GM19351 (cell line): ENCODE data around the gene ADK.
"Not testable (repeated sequence)": the region's sequence is repeated elsewhere in the genome, so short reads cannot be mapped to it uniquely, and the experiment has no call there.

Experiments used
- ATAC-seq: cut with Tn5 transposase; IDR thresholded peaks from one replicate; pipeline ENCODE4 v1.9.1; 2021; ENCODE audit warnings: mild to moderate bottlenecking, moderate library complexity; ENCODE audit not compliant: unreplicated experiment

ADK gene

DNA sequence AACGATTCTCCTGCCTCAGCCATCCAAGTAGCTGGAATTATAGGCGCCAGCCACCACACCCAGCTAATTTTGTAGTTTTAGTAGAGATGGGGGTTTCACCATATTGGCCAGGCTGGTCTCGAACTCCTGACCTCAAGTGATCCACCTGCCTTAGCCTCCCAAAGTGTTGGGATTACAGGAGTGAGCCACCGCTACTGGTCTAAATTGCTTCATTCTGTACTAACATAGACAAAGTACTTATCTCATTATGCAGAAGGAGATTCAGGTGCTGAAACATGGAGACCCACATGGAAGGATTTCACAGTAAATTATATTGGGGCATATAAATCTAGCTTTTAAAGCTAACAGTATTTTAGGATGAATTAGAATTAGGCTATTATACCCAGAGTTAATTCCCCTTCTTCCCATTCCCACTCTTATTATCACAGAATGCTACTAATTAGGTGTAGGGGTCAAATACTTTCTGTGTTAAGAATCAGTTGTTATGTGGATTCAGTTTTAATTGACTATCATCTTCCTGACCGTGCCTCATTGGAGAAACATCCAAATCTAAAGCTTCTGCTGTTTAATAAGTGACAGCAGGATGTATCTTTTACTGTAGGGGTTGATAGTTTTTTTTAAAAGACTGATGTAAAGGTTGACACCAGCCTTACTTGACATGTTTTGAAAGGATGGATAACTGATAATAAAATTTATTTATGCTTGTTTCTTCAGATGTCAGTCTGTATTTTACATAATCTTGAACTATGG, 27.2 kb downstream of the ADK start:
- ATAC-seq, result no peak

GRCh38 chr10:74179111-74179710, 28.2 kb downstream of the ADK start:
- no peak for ATAC-seq

- no peak for ATAC-seq
These were observed 35.7 kb downstream of the ADK start for GRCh38 chr10:74186678-74187077.

DNA sequence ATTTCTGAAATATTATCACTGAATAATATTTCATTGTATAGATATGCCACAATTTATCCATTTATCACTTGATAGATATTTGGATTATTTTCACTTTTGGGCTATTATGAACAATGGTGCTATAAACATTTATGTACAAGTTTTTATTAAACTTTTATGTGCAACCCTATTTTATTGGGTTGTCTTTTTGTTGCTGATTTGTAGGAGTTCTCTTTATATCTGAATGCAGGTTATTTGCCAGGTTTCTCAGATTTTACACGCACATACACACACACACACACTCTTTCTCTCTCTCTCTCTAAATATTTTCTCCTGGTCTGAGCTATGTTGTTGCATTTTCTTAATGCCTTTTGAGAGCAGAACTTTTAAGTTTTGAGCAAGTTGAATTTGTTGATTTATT, 36.2 kb downstream of the ADK start:
- ATAC-seq, result no peak

- not testable (repeated sequence) for ATAC-seq
These were observed 37.6 kb downstream of the ADK start for GRCh38 chr10:74188617-74189016.

DNA sequence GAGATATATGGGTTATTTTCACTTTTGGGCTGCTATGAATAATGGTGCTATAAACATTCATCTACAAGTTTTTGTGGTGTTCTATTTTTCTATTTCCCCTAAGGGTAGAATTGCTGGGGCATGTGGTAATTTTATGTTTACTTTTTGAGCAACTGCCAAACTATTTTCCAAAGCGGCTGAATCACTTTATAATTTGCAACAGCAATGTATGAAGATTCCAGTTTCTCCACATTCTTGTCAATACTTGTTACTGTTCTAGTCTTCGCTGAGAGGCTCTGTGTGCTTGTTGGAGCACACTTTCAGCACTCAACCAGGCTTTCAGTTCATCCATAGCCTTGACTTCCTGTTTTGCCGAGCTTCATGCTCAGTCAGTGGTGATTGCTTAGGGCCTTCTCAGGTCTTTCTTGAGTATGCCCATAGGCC, 39.0 kb downstream of the ADK start:
- ATAC-seq, result peak; percentile 77

DNA sequence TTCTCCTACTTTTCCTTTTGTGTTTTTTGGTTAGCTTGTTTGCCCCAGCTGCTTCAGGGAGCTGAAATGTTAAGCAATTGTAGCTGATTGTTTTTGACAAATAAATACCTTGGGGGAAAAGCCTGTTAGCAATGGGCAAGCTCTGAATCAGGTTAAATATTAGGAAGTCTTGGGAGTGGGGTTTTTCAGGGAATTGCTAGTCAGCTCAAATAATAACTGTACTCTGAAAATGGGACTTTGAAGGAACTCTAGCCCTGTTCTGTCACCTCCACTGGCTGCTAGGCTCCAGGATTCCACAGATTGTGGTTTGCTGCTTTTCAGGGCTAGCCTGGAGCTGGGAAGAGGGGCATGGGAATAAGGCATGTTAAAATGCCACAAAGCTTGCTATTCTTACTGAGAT, 39.5 kb downstream of the ADK start:
- ATAC-seq, result no peak

- ATAC-seq, result no peak
These were observed 43.5 kb downstream of the ADK start for GRCh38 chr10:74194545-74194944.

DNA sequence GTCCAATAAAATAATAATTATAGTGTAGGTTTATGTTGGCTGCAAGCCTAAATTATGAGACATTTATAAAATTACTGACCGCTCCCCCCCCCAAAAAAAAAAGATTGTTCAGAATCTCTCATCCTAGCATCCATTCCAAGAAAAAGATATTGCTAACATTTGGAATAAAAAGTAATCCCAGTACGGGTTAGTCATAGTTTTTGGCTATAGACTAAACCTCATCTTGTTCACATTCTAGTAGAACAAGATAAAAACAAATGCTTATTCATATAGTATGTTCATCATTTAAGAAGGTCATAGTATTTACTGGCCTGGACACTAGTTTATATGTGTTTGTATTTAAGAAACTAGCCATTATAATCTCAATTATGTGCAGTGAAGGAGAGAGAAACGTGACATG, 44.0 kb downstream of the ADK start:
- no peak for ATAC-seq

DNA sequence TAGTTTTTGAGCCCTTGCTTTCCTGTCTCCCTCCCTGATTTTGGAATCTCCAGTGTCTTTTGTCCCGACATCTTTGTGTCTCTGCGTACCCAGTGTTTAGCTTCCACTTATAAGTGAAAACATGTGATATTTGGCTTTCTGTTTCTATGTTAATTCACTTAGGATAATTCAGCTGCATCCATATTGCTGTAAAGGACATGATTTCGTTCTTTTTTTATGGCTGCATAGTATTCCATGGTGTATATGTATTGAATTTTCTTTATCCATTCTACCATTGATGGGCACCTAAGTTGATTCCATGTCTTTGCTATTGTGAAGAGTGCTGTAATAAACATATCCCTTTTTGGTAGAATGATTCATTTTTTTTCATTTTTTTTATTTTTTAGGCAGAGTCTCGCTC, 48.3 kb downstream of the ADK start:
- no peak for ATAC-seq

GRCh38 chr10:74202356-74202755, 51.3 kb downstream of the ADK start:
- no peak for ATAC-seq

- no peak for ATAC-seq
These were observed 55.7 kb downstream of the ADK start for GRCh38 chr10:74206746-74207145.

GRCh38 chr10:74207691-74208480, 56.9 kb downstream of the ADK start:
- ATAC-seq, result no peak

- ATAC-seq, result no peak
These were observed 58.0 kb downstream of the ADK start for GRCh38 chr10:74208997-74209396.

GRCh38 chr10:74213019-74213418, 62.0 kb downstream of the ADK start:
- no peak for ATAC-seq

DNA sequence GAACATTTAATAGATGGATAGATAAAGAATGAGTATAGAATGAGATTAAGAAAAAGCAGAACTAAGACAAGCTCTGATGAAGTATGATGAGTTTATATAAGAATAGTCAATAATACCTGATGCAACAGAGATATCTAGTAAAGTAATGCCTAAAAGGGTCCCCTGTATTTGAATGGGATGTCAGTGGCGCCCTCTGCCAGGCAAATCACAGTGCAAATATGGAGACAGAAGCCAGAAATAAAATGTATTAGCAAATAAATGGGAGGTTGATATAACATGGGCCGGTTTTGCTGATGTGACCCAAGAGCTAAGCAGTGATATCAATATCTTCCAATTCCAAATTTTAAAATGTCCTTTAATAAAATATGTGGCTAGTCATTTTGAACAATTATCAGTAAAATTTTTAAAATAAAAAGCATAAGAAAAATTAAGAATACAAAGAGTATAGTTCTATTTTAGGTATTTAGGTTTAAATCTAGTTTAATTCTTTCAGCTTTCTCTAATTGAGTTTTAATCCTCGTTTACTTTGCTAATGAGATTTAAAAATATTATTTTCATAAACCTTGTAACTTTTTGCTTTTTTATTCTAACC, 62.6 kb downstream of the ADK start:
- no peak for ATAC-seq

- not testable (repeated sequence) for ATAC-seq
These were observed 66.1 kb downstream of the ADK start for GRCh38 chr10:74217110-74217509.

DNA sequence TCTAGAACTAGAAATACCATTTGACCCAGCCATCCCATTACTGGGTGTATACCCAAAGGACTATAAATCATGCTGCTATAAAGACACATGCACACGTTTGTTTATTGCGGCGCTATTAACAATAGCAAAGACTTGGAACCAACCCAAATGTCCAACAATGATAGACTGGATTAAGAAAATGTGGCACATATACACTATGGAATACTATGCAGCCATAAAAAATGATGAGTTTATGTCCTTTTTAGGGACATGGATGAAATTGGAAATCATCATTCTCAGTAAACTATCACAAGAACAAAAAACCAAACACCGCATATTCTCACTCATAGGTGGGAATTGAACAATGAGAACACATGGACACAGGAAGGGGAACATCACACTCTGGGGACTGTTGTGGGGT, 71.4 kb downstream of the ADK start:
- ATAC-seq, result not testable (repeated sequence)

DNA sequence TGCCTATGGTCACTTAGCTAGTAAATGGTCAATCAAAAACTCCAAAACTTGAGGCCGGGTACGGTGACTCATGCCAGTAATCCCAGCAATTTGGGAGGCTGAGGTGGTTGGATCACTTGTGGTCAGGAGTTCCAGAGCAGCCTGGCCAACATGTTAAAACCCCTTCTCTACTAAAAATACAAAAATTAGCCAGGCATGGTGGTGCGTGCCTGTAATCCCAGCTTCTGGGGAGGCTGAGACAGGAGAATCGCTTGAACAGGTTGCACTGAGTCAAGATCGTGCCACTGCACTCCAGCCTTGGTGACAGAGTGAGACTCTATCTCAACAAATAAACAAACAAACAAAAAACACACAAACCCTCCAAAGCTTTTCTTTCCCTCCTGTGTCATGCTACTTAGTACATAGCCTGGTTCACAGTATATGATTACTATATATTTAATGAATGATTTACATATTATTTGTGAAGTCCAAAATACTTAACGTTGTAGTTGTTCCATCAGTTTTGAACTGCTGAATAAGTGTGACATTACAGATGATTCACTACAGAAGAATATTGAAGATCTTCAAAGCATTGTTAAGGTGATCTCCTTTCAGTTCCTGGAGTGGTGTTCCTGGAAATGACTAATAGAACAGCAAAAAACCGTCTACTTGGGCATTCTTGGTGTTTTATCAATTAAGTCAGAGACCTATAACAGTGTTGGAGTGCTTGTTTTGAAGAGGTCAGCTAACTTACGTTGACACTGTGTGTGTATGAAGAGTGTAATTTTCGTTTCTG, 72.9 kb downstream of the ADK start:
- ATAC-seq, result no peak

- no peak for ATAC-seq
These were observed 76.8 kb downstream of the ADK start for GRCh38 chr10:74227697-74228424.
